PC-9 (cell line): Measurements from ENCODE around the gene AP4B1.

Source experiments
- CTCF ChIP-seq: fragments of 200-600 bp; sonication (generic); conservative IDR thresholded peaks from 2 replicates; pipeline ENCODE4 v1.6.1; 2017; ENCODE audit warnings: mixed run types, antibody characterized with exemption, mild to moderate bottlenecking, moderate library complexity
- EZH2 ChIP-seq: fragments of 200-600 bp; sonication (generic); IDR thresholded peaks from 2 replicates; pipeline ENCODE4 v1.8.0; 2017; ENCODE audit warnings: antibody characterized with exemption, low read depth

- no peak for TF ChIP-seq CTCF
- no peak for TF ChIP-seq EZH2
Measured at GRCh38 chr1:113868387-113869083, 36.1 kb downstream of the AP4B1 start.
